LNCaP clone FGC (cell line): ENCODE data around the gene RAD51B.

ENCODE experiments used
- DNase-seq: peaks from one replicate; pipeline ENCODE4 v3.0.0-alpha.2; 2011; ENCODE audit warnings: low read depth
- H3K4me3 ChIP-seq: 2 replicates; pipeline ENCODE4 v1.5.1; 2011; ENCODE audit warnings: mild to moderate bottlenecking, low read depth, low read length, control low read depth
- CTCF ChIP-seq: IDR thresholded peaks from 2 replicates; pipeline ENCODE4 v1.5.1; 2012; ENCODE audit warnings: mild to moderate bottlenecking; ENCODE audit not compliant: control insufficient read depth, insufficient read depth; ENCODE audit errors: extremely low read depth

Gene RAD51B

GRCh38 chr14:68554231-68554630, 734.7 kb downstream of the RAD51B start:
- H3K4me3 ChIP-seq, result no peak overlapping the region
- no peak for DNase-seq
- TF ChIP-seq CTCF, result no peak

- no peak for TF ChIP-seq CTCF
- DNase-seq, result no peak
- H3K4me3 ChIP-seq, result no peak overlapping the region
Measured at GRCh38 chr14:68556253-68556652, 736.7 kb downstream of the RAD51B start.

GRCh38 chr14:68557648-68558047, 738.1 kb downstream of the RAD51B start:
- DNase-seq, result no peak
- TF ChIP-seq CTCF, result no peak
- H3K4me3 ChIP-seq, result no peak overlapping the region

- TF ChIP-seq CTCF, result no peak
- no peak overlapping the region for H3K4me3 ChIP-seq
Measured at GRCh38 chr14:68558096-68558495, 738.5 kb downstream of the RAD51B start.

GRCh38 chr14:68559949-68560348, 740.4 kb downstream of the RAD51B start:
- TF ChIP-seq CTCF, result no peak
- DNase-seq, result no peak
- no peak overlapping the region for H3K4me3 ChIP-seq

More at GRCh38 chr14:68558096-68558495, 738.5 kb downstream of the RAD51B start:
- DNase-seq, result no peak

- H3K4me3 ChIP-seq, result no peak overlapping the region
- no peak for DNase-seq
- no peak for TF ChIP-seq CTCF
Measured at GRCh38 chr14:68561531-68562007, 742.0 kb downstream of the RAD51B start.

GRCh38 chr14:68562911-68563250, 743.3 kb downstream of the RAD51B start:
- DNase-seq, result no peak
- no peak for TF ChIP-seq CTCF
- H3K4me3 ChIP-seq, result no peak overlapping the region
